Measurements from ENCODE around the gene NBPF3.
"Not testable (repeated sequence)": the region's sequence is repeated elsewhere in the genome, so short reads cannot be mapped to it uniquely, and the experiment has no call there.

Gene NBPF3

GRCh38 chr1:21439721-21440629 lies at the start of gene NBPF3:
NBPF3 (plus strand) TSS chr1:21440137; CDS start chr1:21445087, 4,950 bp downstream.
- DNase-seq = peak; percentile 98

- DNase-seq = no peak
These were observed 48.4 kb upstream of the NBPF3 start for GRCh38 chr1:21391497-21391896.

GRCh38 chr1:21392587-21393263 lies 47.2 kb upstream of the NBPF3 start:
- no peak for DNase-seq

- no peak for DNase-seq
These were observed 43.4 kb upstream of the NBPF3 start for GRCh38 chr1:21396516-21396915.

- DNase-seq = no peak
These were observed 42.1 kb upstream of the NBPF3 start for GRCh38 chr1:21397813-21398188.

GRCh38 chr1:21401726-21402346 lies 38.1 kb upstream of the NBPF3 start:
- DNase-seq = not testable (repeated sequence)

GRCh38 chr1:21406659-21407058 lies 33.3 kb upstream of the NBPF3 start:
- no peak for DNase-seq

- DNase-seq = not testable (repeated sequence)
These were observed 30.0 kb upstream of the NBPF3 start for GRCh38 chr1:21409897-21410296.

- DNase-seq = peak; percentile 30
These were observed 25.9 kb upstream of the NBPF3 start for GRCh38 chr1:21414015-21414414.

GRCh38 chr1:21420378-21420777 lies 19.6 kb upstream of the NBPF3 start:
- not testable (repeated sequence) for DNase-seq

GRCh38 chr1:21421307-21421706 lies 18.6 kb upstream of the NBPF3 start:
- DNase-seq = peak; percentile 24

- DNase-seq = peak; percentile 42
These were observed 12.0 kb upstream of the NBPF3 start for GRCh38 chr1:21427798-21428480.

- not testable (repeated sequence) for DNase-seq
These were observed 11.4 kb upstream of the NBPF3 start for GRCh38 chr1:21428481-21429073.

GRCh38 chr1:21429210-21429609 lies 10.7 kb upstream of the NBPF3 start:
- DNase-seq = peak; percentile 27

GRCh38 chr1:21430875-21431274 lies 9.1 kb upstream of the NBPF3 start:
- peak; percentile 23 for DNase-seq

GRCh38 chr1:21434394-21434793 lies 5.5 kb upstream of the NBPF3 start:
- peak; percentile 39 for DNase-seq

- DNase-seq = peak; percentile 52
These were observed 4.1 kb upstream of the NBPF3 start for GRCh38 chr1:21435646-21436487.

GRCh38 chr1:21436488-21437340 lies 3.2 kb upstream of the NBPF3 start:
- peak; percentile 78 for DNase-seq

- no peak for DNase-seq
These were observed 2.6 kb upstream of the NBPF3 start for GRCh38 chr1:21437341-21437640.

- peak; percentile 11 for DNase-seq
These were observed 1.2 kb upstream of the NBPF3 start for GRCh38 chr1:21438646-21439312.

Measured in islet precursor cell (in vitro differentiated cells).